Measurements from ENCODE around the gene KCNJ1. TPM values are rescaled to one million over a fixed set of nuclear protein-coding genes. Genes with fewer than 3 reads are reported as not detected.

Gene KCNJ1
- total and polyA plus RNA-seq, 2 donors (not counting 3 experiments of a cell fraction or from before 2014, with no cell fraction given), result not detected

- intact Hi-C loops (cut with micrococcal nuclease), result no loop called here
- Histone ChIP-seq H3K79me2 (ENCODE audit: control insufficient read depth, insufficient read depth, low read length) (no peaks in the 10 kb centered on the region), H2AFZ (ENCODE audit: low read depth, low read length) (no peak overlapping the region), H4K20me1 (replicated peaks; ENCODE audit: control insufficient read depth, extremely low read depth, insufficient read depth, low read length) (no peaks in the 10 kb centered on the region), H3K9ac (replicated peaks; ENCODE audit: extremely low read depth, insufficient read depth, low read length) (no peak overlapping the region), H3K27ac (ENCODE audit: insufficient read depth, low read depth, low read length) (no peak overlapping the region), H3K9me3 (replicated peaks; ENCODE audit: control insufficient read depth, insufficient read depth, low read length) (no peaks in the 10 kb centered on the region), H3K27me3 (ENCODE audit: control insufficient read depth in 2 of 2, insufficient read depth in 2 of 2, low read length in 2 of 2) (peaks cover 3 to 6% of the 10 kb centered on the region in 2 experiments), H3K4me2 (ENCODE audit: insufficient read depth, low read length) (no peak overlapping the region), H3K9me1 (replicated peaks; ENCODE audit: control insufficient read depth, extremely low read depth, insufficient read depth, low read length) (no peaks in the 10 kb centered on the region), H3K36me3 (ENCODE audit: control insufficient read depth in 2 of 2, extremely low read depth in 1 of 2, insufficient read depth in 2 of 2, low read length in 2 of 2) (no peaks in the 10 kb centered on the region), H3K4me1 (ENCODE audit: control insufficient read depth, extremely low read depth, insufficient read depth, low read length) (no peaks in the 10 kb centered on the region), H3K4me3 (replicated peaks in 1 of 3; ENCODE audit: insufficient read depth in 1 of 3, low read depth in 1 of 3, low read length in 3 of 3) (no peak overlapping the region)
- TF ChIP-seq JUN (IDR thresholded peaks at IDR 0.05; ENCODE audit: borderline replicate concordance, insufficient read depth, insufficient read length, low read depth), result no peak
- TF ChIP-seq POLR2A (IDR thresholded peaks at IDR 0.05; ENCODE audit: low read depth, low read length), result no peak
- no peak for TF ChIP-seq POLR2AphosphoS5 (IDR thresholded peaks at IDR 0.05; ENCODE audit: insufficient read depth, low read depth, low read length)
- no peak for TF ChIP-seq MYC (IDR thresholded peaks at IDR 0.05; ENCODE audit: low read depth, low read length)
- no peak for TF ChIP-seq MAX (IDR thresholded peaks at IDR 0.05; ENCODE audit: insufficient read depth, insufficient read length)
- TF ChIP-seq EZH2 (IDR thresholded peaks at IDR 0.05; ENCODE audit: borderline replicate concordance, low read depth, low read length, severe bottlenecking), result no peak
- TF ChIP-seq, protein P1, sequence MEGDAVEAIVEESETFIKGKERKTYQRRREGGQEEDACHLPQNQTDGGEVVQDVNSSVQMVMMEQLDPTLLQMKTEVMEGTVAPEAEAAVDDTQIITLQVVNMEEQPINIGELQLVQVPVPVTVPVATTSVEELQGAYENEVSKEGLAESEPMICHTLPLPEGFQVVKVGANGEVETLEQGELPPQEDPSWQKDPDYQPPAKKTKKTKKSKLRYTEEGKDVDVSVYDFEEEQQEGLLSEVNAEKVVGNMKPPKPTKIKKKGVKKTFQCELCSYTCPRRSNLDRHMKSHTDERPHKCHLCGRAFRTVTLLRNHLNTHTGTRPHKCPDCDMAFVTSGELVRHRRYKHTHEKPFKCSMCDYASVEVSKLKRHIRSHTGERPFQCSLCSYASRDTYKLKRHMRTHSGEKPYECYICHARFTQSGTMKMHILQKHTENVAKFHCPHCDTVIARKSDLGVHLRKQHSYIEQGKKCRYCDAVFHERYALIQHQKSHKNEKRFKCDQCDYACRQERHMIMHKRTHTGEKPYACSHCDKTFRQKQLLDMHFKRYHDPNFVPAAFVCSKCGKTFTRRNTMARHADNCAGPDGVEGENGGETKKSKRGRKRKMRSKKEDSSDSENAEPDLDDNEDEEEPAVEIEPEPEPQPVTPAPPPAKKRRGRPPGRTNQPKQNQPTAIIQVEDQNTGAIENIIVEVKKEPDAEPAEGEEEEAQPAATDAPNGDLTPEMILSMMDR (IDR thresholded peaks at IDR 0.05; ENCODE audit: extremely low read depth in 1 of 2, insufficient read depth in 1 of 2, low read depth in 1 of 2, low read length in 2 of 2), result no peak
- no peak for TF ChIP-seq GATA2 (IDR thresholded peaks at IDR 0.05; ENCODE audit: insufficient read depth, insufficient read length, low read depth, low read length)
- TF ChIP-seq FOS (IDR thresholded peaks at IDR 0.05; ENCODE audit: borderline replicate concordance, insufficient read depth, low read length), result no peak
- dilution Hi-C loops (cut with MboI; ENCODE audit: extremely low pct_ligation_motif_present, low sequenced_read_pairs), result no loop called here
- FAIRE-seq (no peak), DNase-seq (ENCODE audit: low read depth, low spot score) (no peak)
- ChIA-PET POLR2A (no interaction called here), CTCF (interaction anchor here (1.1 kb wide), 2 partner anchors 9 to 41 kb away, joined by 3 to 5 read pairs; no protein-coding TSS in a partner anchor)
- BruUV-seq (replicated peaks), result no TSS peak
Measured at GRCh38 chr11:128915149-128915521, 48.0 kb upstream of the KCNJ1 start.
